ENCODE measurements around the gene PDE6G. TPM values are rescaled to one million over a fixed set of nuclear protein-coding genes. Genes with fewer than 3 reads are reported as not detected.

Gene PDE6G
- total and polyA plus RNA-seq, 2 of the 13 experiments (the other 11 are each of a cell fraction or from before 2014, with no cell fraction given) = 1.4 to 6.7 TPM

GRCh38 chr17:81667754-81668153 is 11.4 kb upstream of the PDE6G start (continued):
- TF ChIP-seq CHD2 (IDR thresholded peaks at IDR 0.05; ENCODE audit: low read depth, low read length) = no peak
- no peak for TF ChIP-seq CBX2 (IDR thresholded peaks at IDR 0.05; ENCODE audit: low read depth, low read length)
- no peak for TF ChIP-seq CBX2 (CRISPR knock-in tag; IDR thresholded peaks at IDR 0.05; ENCODE audit: low read depth)
- peak; percentile 52; the same call in 1 of the 2 replicates for TF ChIP-seq ZBTB38 (CRISPR knock-in tag; IDR thresholded peaks at IDR 0.05)
- TF ChIP-seq ZBTB39 (CRISPR knock-in tag; IDR thresholded peaks at IDR 0.05) = no peak
- TF ChIP-seq PRPF4 (IDR thresholded peaks at IDR 0.05; ENCODE audit: low read depth, low read length, poor library complexity, severe bottlenecking) = peak; percentile 42
- TF ChIP-seq JDP2 (CRISPR knock-in tag; IDR thresholded peaks at IDR 0.05; ENCODE audit: borderline replicate concordance) = no peak
- 0 out of 2 replicates have a peak, but pooled peaks have one; percentile 37 for TF ChIP-seq ARNT2 (CRISPR knock-in tag; IDR thresholded peaks at IDR 0.05; ENCODE audit: low read depth)
- no peak for TF ChIP-seq ZNF629 (CRISPR knock-in tag; conservative IDR thresholded peaks at IDR 0.05)
- no peak for TF ChIP-seq ZNF652 (CRISPR knock-in tag; IDR thresholded peaks at IDR 0.05; ENCODE audit: borderline replicate concordance, low read depth)

- no peaks in the 10 kb centered on the region; a peak in 1 of 5 replicates for H3K27me3 ChIP-seq (ENCODE audit: control insufficient read depth in 1 of 2, insufficient read depth in 2 of 2, low read length in 2 of 2)
- H3K9ac ChIP-seq (ENCODE audit: insufficient read depth, low read depth, low read length) = peak within 1 kb of the TSS; percentile 92
- H3K4me2 ChIP-seq (ENCODE audit: low read depth, low read length) = peak within 1 kb of the TSS; percentile 92
- peaks cover 27% of the 10 kb centered on the region for H3K4me1 ChIP-seq (ENCODE audit: insufficient read depth, low read length)
- DNase-seq (ENCODE audit: low spot score) (peak; percentile 94), ATAC-seq (peak; percentile 97), FAIRE-seq (peak; percentile 96)
- H3K9me3 ChIP-seq (ENCODE audit: low read length) = no peaks in the 10 kb centered on the region
- BruUV-seq (replicated peaks) = no TSS peak
- H4K20me1 ChIP-seq (ENCODE audit: insufficient read depth, low read length) = no peaks in the 10 kb centered on the region
- ChIA-PET CTCF (ENCODE audit: low intra/inter-chr PET ratio, low total read pairs) (no interaction called here), POLR2A (interaction anchor here (0.6 to 6.3 kb wide), 19 partner anchors 9 to 429 kb away, joined by 3 to 68 read pairs (median 5); partner anchors contain the start of genes ARL16, FAAP100, HGS and MCRIP1)
- H3K27ac ChIP-seq (ENCODE audit: extremely low read length, insufficient read depth, low read length) = peak within 1 kb of the TSS; percentile 81
- peaks cover 30% of the 10 kb centered on the region for H3K79me2 ChIP-seq (ENCODE audit: insufficient read depth, low read length)
- 0% methylated on average over 35 of the region's 96 CpGs for WGBS (ENCODE audit: low lambda C conversion rate)
- intact Hi-C loops (cut with micrococcal nuclease; ENCODE audit: unreplicated experiment) (loop anchor here (2.0 to 5.0 kb wide), 2 partner anchors 30 to 36 kb away; partner anchors contain the start of genes MRPL12, NPLOC4 and TSPAN10), in situ Hi-C loops (cut with HindIII; ENCODE audit: extremely low pct_ligation_motif_present, low pct_unique_long_range_greater_than_20kb) (no loop called here)
- H3K36me3 ChIP-seq (replicated peaks in 1 of 2; ENCODE audit: control insufficient read depth in 1 of 2, insufficient read depth in 2 of 2, low read length in 2 of 2) = peaks cover 14 to 29% of the 10 kb centered on the region in 2 experiments
- H2AFZ ChIP-seq (ENCODE audit: low read length) = no peak within 1 kb of the TSS
- H3K4me3 ChIP-seq (replicated peaks in 1 of 3; ENCODE audit: insufficient read depth in 1 of 3, low read depth in 2 of 3, low read length in 3 of 3) = peak within 1 kb of the TSS; percentile 86 to 98 (median 96)
- TF ChIP-seq, protein P1, sequence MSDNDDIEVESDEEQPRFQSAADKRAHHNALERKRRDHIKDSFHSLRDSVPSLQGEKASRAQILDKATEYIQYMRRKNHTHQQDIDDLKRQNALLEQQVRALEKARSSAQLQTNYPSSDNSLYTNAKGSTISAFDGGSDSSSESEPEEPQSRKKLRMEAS (IDR thresholded peaks at IDR 0.05) = peak; percentile 95
- TF ChIP-seq ZNF775 (CRISPR knock-in tag; IDR thresholded peaks at IDR 0.05; ENCODE audit: borderline replicate concordance) (no peak; the same call in 1 of the 2 replicates), NAIF1 (CRISPR knock-in tag; IDR thresholded peaks at IDR 0.05; ENCODE audit: borderline replicate concordance) (0 out of 2 replicates have a peak, but pooled peaks have one; percentile 51), NKX3-1 (CRISPR knock-in tag; IDR thresholded peaks at IDR 0.05) (peak; percentile 75), RBAK (CRISPR knock-in tag; IDR thresholded peaks at IDR 0.05) (no peak), ZNF564 (CRISPR knock-in tag; IDR thresholded peaks at IDR 0.05) (0 out of 2 replicates have a peak, but pooled peaks have one; percentile 40)
- TF ChIP-seq, protein P2, sequence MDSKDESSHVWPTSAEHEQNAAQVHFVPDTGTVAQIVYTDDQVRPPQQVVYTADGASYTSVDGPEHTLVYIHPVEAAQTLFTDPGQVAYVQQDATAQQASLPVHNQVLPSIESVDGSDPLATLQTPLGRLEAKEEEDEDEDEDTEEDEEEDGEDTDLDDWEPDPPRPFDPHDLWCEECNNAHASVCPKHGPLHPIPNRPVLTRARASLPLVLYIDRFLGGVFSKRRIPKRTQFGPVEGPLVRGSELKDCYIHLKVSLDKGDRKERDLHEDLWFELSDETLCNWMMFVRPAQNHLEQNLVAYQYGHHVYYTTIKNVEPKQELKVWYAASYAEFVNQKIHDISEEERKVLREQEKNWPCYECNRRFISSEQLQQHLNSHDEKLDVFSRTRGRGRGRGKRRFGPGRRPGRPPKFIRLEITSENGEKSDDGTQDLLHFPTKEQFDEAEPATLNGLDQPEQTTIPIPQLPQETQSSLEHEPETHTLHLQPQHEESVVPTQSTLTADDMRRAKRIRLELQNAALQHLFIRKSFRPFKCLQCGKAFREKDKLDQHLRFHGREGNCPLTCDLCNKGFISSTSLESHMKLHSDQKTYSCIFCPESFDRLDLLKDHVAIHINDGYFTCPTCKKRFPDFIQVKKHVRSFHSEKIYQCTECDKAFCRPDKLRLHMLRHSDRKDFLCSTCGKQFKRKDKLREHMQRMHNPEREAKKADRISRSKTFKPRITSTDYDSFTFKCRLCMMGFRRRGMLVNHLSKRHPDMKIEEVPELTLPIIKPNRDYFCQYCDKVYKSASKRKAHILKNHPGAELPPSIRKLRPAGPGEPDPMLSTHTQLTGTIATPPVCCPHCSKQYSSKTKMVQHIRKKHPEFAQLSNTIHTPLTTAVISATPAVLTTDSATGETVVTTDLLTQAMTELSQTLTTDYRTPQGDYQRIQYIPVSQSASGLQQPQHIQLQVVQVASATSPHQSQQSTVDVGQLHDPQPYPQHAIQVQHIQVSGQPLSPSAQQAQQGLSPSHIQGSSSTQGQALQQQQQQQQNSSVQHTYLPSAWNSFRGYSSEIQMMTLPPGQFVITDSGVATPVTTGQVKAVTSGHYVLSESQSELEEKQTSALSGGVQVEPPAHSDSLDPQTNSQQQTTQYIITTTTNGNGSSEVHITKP (CRISPR knock-in tag; IDR thresholded peaks at IDR 0.05; ENCODE audit: low read depth) = no peak
Observed at GRCh38 chr17:81666342-81667191, 10.2 kb upstream of the PDE6G start, which contains the start of the genes CCDC137 and OXLD1. Gene CCDC137, plus strand, starts transcription at chr17:81666737. Its CDS starts 30 bp downstream, at chr17:81666767. Gene OXLD1, minus strand, starts transcription at chr17:81666605. Its CDS starts 28 bp downstream, at chr17:81666577.
